Stomach (tissue), 9 donors: ENCODE results near the gene DNM3. TPM values are rescaled to one million over a fixed set of nuclear protein-coding genes. Genes with fewer than 3 reads are reported as not detected.

Experiments used
- DNase-seq, 2 donors: peaks; one replicate each; pipeline versions ENCODE4 v3.0.0 to v3.0.0-alpha.2; 2013 to 2019
- H3K27ac ChIP-seq, 5 donors: fragments of 200-600 bp in 4 of 5; sonication (generic) in 4 of 5; one replicate each; pipeline ENCODE4 v1.5.1; 2013 to 2019; ENCODE audit warnings: mild to moderate bottlenecking in 1 of 5, moderate library complexity in 1 of 5
- H3K27me3 ChIP-seq, 3 donors: fragments of 200-600 bp; sonication (generic); one replicate each; pipeline ENCODE4 v1.5.1; 2017 to 2019; ENCODE audit warnings: mixed run types in 1 of 3
- H3K36me3 ChIP-seq, 4 donors: fragments of 200-600 bp; sonication (generic); 1 replicate in 3 of 4; 2 replicates in 1 of 4; pipeline ENCODE4 v1.5.1; 2016 to 2019
- H3K4me1 ChIP-seq, 4 donors: fragments of 200-600 bp; sonication (generic); one replicate each; pipeline ENCODE4 v1.5.1; 2016 to 2019
- H3K4me3 ChIP-seq, 4 donors: fragments of 200-600 bp; sonication (generic) in 3 of 4; one replicate each; pipeline ENCODE4 v1.5.1; 2016 to 2019; ENCODE audit warnings: mild to moderate bottlenecking in 1 of 4
- H3K9me3 ChIP-seq, 4 donors: fragments of 200-600 bp; sonication (generic); one replicate each; pipeline ENCODE4 v1.5.1; 2016 to 2019
- CTCF ChIP-seq, 7 experiments: fragments of 450-650 bp in 4 of 7; fragments of 200-600 bp in 3 of 7; sonication (generic) in 3 of 7; IDR thresholded peaks; one replicate each; pipeline ENCODE4 v1.5.1; 2016 to 2019; ENCODE audit warnings: antibody characterized with exemption in 7 of 7, control low read depth in 2 of 7, mild to moderate bottlenecking in 1 of 7
- EP300 ChIP-seq: sonication (generic); formaldehyde crosslinking; IDR thresholded peaks from one replicate; pipeline ENCODE4 v1.6.1; 2017; ENCODE audit warnings: antibody characterized with exemption
- POLR2A ChIP-seq, 4 donors: fragments of 450-650 bp; IDR thresholded peaks; one replicate each; pipeline ENCODE4 v1.6.1; 2016; ENCODE audit warnings: antibody characterized with exemption in 4 of 4, control low read depth in 2 of 4, mild to moderate bottlenecking in 1 of 4, moderate library complexity in 1 of 4
- POLR2AphosphoS5 ChIP-seq, 3 donors: sonication (generic); formaldehyde crosslinking; IDR thresholded peaks; one replicate each; pipeline ENCODE4 v1.6.1; 2016; ENCODE audit warnings: antibody characterized with exemption in 3 of 3
- WGBS, 5 donors: extraction: QIAGEN DNeasy Blood & Tissue Kit in 3 of 5; methylation state at CpG; one replicate each; pipeline versions ENCODE4 v1.1.5 to v1.1.7; 2013 to 2018; 5-methylcytosine and 5-hydroxymethylcytosine counted together
- intact Hi-C: fragments of 100-400 bp; cut with DNase I; formaldehyde crosslinking; loops from one replicate; pipeline ENCODE4 v1.15.1; 2023; ENCODE audit warnings: low total_unique reads
- polyA plus RNA-seq, 3 donors: library from polyadenylated mRNA; stranded (reverse); fragments of 200-250 nt; gene quantifications; one replicate each; pipeline ENCODE4 v1.2.3, GENCODE V29; 2013
- total RNA-seq, 5 donors: library from RNA; depleted of rRNA; stranded (reverse); fragments of >200 nt; gene quantifications; one replicate each; pipeline versions ENCODE4 v1.1.0 to v1.2.3, GENCODE V29; 2014 to 2016
- donor health status: healthy with polysubstance abuse.
- donor health status: Bipolar disorder and iron deficiency.
- donor health status: healthy.

Gene DNM3
- total and polyA plus RNA-seq, 8 donors: 0.58 to 13.8 (median 2.2) TPM

DNA sequence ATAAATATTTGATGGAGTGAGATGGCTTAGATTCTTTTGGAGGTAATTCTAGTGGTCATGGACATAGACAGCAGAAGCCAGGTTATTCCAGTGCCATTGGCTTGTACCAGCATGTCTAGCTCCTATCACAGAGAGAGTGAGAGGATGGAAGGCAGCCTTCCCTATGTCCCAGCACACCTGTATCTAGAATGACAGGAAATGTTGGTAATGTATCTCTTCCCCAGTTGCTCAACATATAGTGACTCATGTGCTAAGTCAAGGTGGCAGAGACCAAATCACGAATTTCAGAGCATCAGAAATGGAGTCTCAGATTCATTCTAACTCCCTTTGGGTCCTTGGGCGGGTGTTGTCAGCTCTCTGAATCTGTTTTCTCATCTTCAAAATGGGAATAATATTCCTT, 31.5 kb upstream of the DNM3 start:
- H3K27me3 ChIP-seq: no peaks in the 10 kb centered on the region
- intact Hi-C loops: no loop called here
- H3K9me3 ChIP-seq: no peaks in the 10 kb centered on the region
- WGBS, 5 donors: 71 to 92% (median 81%) methylated on average over 2 of the region's 2 CpGs
- no peaks in the 10 kb centered on the region for H3K36me3 ChIP-seq
- no peak overlapping the region for H3K27ac ChIP-seq
- H3K4me3 ChIP-seq: no peak overlapping the region
- no peak for DNase-seq
- no peak for TF ChIP-seq POLR2AphosphoS5 (IDR thresholded peaks at IDR 0.05)
- TF ChIP-seq CTCF (IDR thresholded peaks at IDR 0.05): no peak
- TF ChIP-seq EP300: no peak
- no peak for TF ChIP-seq POLR2A (IDR thresholded peaks at IDR 0.05)
- peaks cover 0 to 3% (median 0%) of the 10 kb centered on the region in 4 donors for H3K4me1 ChIP-seq

GRCh38 chr1:171811672-171812071, 29.6 kb upstream of the DNM3 start:
- H3K36me3 ChIP-seq: no peaks in the 10 kb centered on the region
- no peak for DNase-seq
- no peaks in the 10 kb centered on the region for H3K27me3 ChIP-seq
- no peaks in the 10 kb centered on the region for H3K9me3 ChIP-seq
- TF ChIP-seq EP300 (no peak), POLR2AphosphoS5 (IDR thresholded peaks at IDR 0.05) (no peak)
- intact Hi-C loops: no loop called here
- H3K27ac ChIP-seq: no peak overlapping the region
- no peaks in the 10 kb centered on the region for H3K4me1 ChIP-seq
- H3K4me3 ChIP-seq: no peak overlapping the region

GRCh38 chr1:171814692-171815091, 26.6 kb upstream of the DNM3 start:
- intact Hi-C loops: no loop called here
- TF ChIP-seq POLR2A (IDR thresholded peaks at IDR 0.05) (no peak), POLR2AphosphoS5 (IDR thresholded peaks at IDR 0.05) (no peak), EP300 (no peak), CTCF (IDR thresholded peaks at IDR 0.05) (no peak)
- Histone ChIP-seq H3K9me3 (no peaks in the 10 kb centered on the region), H3K36me3 (no peaks in the 10 kb centered on the region), H3K4me1 (peaks cover 0 to 3% (median 0%) of the 10 kb centered on the region in 4 donors), H3K27ac (no peak overlapping the region), H3K27me3 (no peaks in the 10 kb centered on the region), H3K4me3 (no peak overlapping the region)
- 54 to 83% (median 70%) methylated on average over 2 of the region's 2 CpGs for WGBS, 5 donors
- no peak for DNase-seq

DNA sequence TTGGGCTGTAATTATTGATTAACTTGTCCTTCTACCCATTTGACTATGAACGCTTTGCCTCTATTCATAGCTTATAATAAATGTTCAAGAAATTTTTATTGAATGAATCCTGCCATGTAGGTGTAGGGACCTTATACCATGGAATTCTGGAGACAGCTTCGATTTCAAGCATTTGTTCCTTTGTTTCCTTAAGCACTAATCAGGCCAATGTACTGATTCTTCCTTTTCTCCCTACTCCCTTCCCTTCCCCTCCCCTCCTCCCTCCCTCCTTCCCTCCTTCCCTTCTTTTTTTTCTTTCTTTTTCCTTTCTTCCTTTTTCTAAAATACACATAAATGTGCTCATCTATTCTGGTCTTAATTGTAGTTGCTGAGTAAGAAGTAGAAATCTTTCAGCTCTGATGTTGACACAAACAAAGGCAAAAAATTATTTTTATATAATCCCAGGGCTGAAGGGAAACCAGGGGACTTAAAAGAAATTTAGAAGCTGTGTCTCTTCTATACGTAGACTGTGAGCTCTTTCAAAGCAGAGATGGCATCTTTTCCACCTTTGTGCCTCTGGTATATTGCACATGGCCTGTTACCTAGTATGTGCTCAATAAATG, 24.9 kb upstream of the DNM3 start:
- Histone ChIP-seq H3K9me3 (no peaks in the 10 kb centered on the region), H3K27ac (no peak overlapping the region), H3K4me1 (peaks cover 0 to 3% (median 0%) of the 10 kb centered on the region in 4 donors), H3K36me3 (no peaks in the 10 kb centered on the region), H3K4me3 (no peak overlapping the region), H3K27me3 (no peaks in the 10 kb centered on the region)
- DNase-seq: no peak
- no peak for TF ChIP-seq CTCF (IDR thresholded peaks at IDR 0.05)
- TF ChIP-seq EP300: no peak
- TF ChIP-seq POLR2AphosphoS5 (IDR thresholded peaks at IDR 0.05): no peak
- TF ChIP-seq POLR2A (IDR thresholded peaks at IDR 0.05): no peak
- WGBS, 5 donors: 83 to 90% (median 88%) methylated on average over 3 of the region's 3 CpGs
- intact Hi-C loops: no loop called here

- WGBS, 5 donors: 22 to 35% (median 30%) methylated on average over 3 of the region's 3 CpGs
- peaks cover 0 to 3% (median 0%) of the 10 kb centered on the region in 4 donors for H3K4me1 ChIP-seq
- H3K27ac ChIP-seq: no peak overlapping the region
- H3K36me3 ChIP-seq: no peaks in the 10 kb centered on the region
- H3K9me3 ChIP-seq: no peaks in the 10 kb centered on the region
- no peak for DNase-seq
- intact Hi-C loops: no loop called here
- H3K4me3 ChIP-seq: no peak overlapping the region
- no peaks in the 10 kb centered on the region for H3K27me3 ChIP-seq
- TF ChIP-seq POLR2AphosphoS5 (IDR thresholded peaks at IDR 0.05): no peak
- TF ChIP-seq POLR2A (IDR thresholded peaks at IDR 0.05): no peak
- no peak for TF ChIP-seq EP300
- TF ChIP-seq CTCF (IDR thresholded peaks at IDR 0.05): no peak
These were observed 23.6 kb upstream of the DNM3 start for GRCh38 chr1:171817511-171818265.
